UCSD-AML1 (cell line): ENCODE data around the gene COL23A1.

ENCODE experiments used
- DNase-seq: peaks from one replicate; lab custom pipeline; 2025; ENCODE audit not compliant: unreplicated experiment; lab: John Stamatoyannopoulos, UW

COL23A1 gene

GRCh38 chr5:178465228-178465860 lies 124.8 kb downstream of the COL23A1 start:
- DNase-seq = no peak

GRCh38 chr5:178464431-178465048 lies 125.7 kb downstream of the COL23A1 start:
- no peak for DNase-seq

- DNase-seq = no peak
Observed at GRCh38 chr5:178463321-178464155, 126.7 kb downstream of the COL23A1 start.

- no peak for DNase-seq
Observed at GRCh38 chr5:178462816-178463215, 127.4 kb downstream of the COL23A1 start.

GRCh38 chr5:178462076-178462475 lies 128.1 kb downstream of the COL23A1 start:
- no peak for DNase-seq

- DNase-seq = peak; percentile 76
Observed at GRCh38 chr5:178461004-178461730, 129.0 kb downstream of the COL23A1 start.

GRCh38 chr5:178460598-178460997 lies 129.6 kb downstream of the COL23A1 start:
- DNase-seq = no peak

GRCh38 chr5:178460174-178460573 lies 130.0 kb downstream of the COL23A1 start:
- no peak for DNase-seq

- DNase-seq = no peak
Observed at GRCh38 chr5:178458140-178458539, 132.1 kb downstream of the COL23A1 start.

GRCh38 chr5:178457471-178457870 lies 132.7 kb downstream of the COL23A1 start:
- no peak for DNase-seq

GRCh38 chr5:178455480-178455835 lies 134.7 kb downstream of the COL23A1 start:
- no peak for DNase-seq

GRCh38 chr5:178454821-178455479 lies 135.2 kb downstream of the COL23A1 start:
- no peak for DNase-seq

- DNase-seq = no peak
Observed at GRCh38 chr5:178454303-178454702, 135.9 kb downstream of the COL23A1 start.

- DNase-seq = no peak
Observed at GRCh38 chr5:178453224-178453623, 137.0 kb downstream of the COL23A1 start.

GRCh38 chr5:178450121-178451028 lies 139.8 kb downstream of the COL23A1 start:
- DNase-seq = no peak

- peak; percentile 66 for DNase-seq
Observed at GRCh38 chr5:178449163-178450070, 140.8 kb downstream of the COL23A1 start.

- no peak for DNase-seq
Observed at GRCh38 chr5:178445534-178445933, 144.7 kb downstream of the COL23A1 start.

- no peak for DNase-seq
Observed at GRCh38 chr5:178442405-178443257, 147.6 kb downstream of the COL23A1 start.
